BLaER1 treated with 17β-estradiol and CSF1 and Interleukin-3, amounts not matched to agents 10 nM and 100 nM (cell line): ENCODE measurements around the gene EEFSEC.

ENCODE experiments used
- H3K27ac ChIP-seq, 11 experiments: shearing (Covaris generic); formaldehyde crosslinking; 2 replicates each; pipeline ENCODE4 v1.8.1; 2022
- H3K27me3 ChIP-seq, 11 experiments: shearing (Covaris generic); formaldehyde crosslinking; 2 replicates each; pipeline ENCODE4 v1.8.1; 2022
- H3K36me3 ChIP-seq, 11 experiments: shearing (Covaris generic); formaldehyde crosslinking; 2 replicates each; pipeline ENCODE4 v1.8.1; 2022
- H3K4me1 ChIP-seq, 10 experiments: shearing (Covaris generic); formaldehyde crosslinking; 2 replicates each; pipeline ENCODE4 v1.8.1; 2022
- H3K4me2 ChIP-seq, 11 experiments: shearing (Covaris generic); formaldehyde crosslinking; 2 replicates each; pipeline ENCODE4 v1.8.1; 2022
- H3K4me3 ChIP-seq, 10 experiments: shearing (Covaris generic); formaldehyde crosslinking; 2 replicates each; pipeline ENCODE4 v1.8.1; 2022
- H3K9ac ChIP-seq, 11 experiments: shearing (Covaris generic); formaldehyde crosslinking; 2 replicates each; pipeline ENCODE4 v1.8.1; 2022
- H3K9me3 ChIP-seq, 11 experiments: shearing (Covaris generic); formaldehyde crosslinking; replicated peaks in 1 of 11; 2 replicates each; pipeline ENCODE4 v1.8.1; 2022
- H4K20me1 ChIP-seq, 11 experiments: shearing (Covaris generic); formaldehyde crosslinking; 2 replicates each; pipeline ENCODE4 v1.8.1; 2022
- Cebpa-rat ChIP-seq, 11 experiments: shearing (Covaris generic); IDR thresholded peaks; 2 replicates each; pipeline ENCODE4 v1.8.1; 2022

The EEFSEC gene

DNA sequence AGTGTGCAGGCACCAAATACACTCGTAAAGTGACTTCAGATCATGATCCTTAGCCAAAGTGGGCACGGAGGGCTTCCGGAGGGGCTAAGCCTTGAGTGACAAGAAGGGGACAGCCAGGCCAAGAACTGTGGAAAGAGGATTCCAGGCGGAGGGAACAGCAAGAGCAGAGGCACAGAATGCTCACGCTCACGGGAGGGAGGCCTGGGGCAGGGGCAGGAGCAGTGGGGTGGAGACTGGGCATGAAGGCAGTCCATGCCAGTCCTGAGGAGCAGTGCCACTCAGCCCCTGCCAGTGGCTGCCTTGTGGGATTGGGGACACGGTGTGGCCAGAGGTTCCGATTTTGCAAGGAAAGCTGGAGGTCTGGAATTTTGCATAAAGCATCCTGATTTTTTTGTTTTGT, 277.4 kb downstream of the EEFSEC start:
- no peak overlapping the region for H3K4me2 ChIP-seq
- H4K20me1 ChIP-seq, result peaks cover 0 to 63% (median 7%) of the 10 kb centered on the region in 11 experiments; a peak in 10 of 22 replicates
- H3K9ac ChIP-seq, result no peak overlapping the region
- peaks cover 58 to 91% (median 75%) of the 10 kb centered on the region in 11 experiments for H3K27me3 ChIP-seq
- H3K4me1 ChIP-seq, result peaks cover 0 to 5% (median 0%) of the 10 kb centered on the region in 10 experiments; a peak in 6 of 20 replicates
- H3K36me3 ChIP-seq, result no peaks in the 10 kb centered on the region
- TF ChIP-seq Cebpa-rat (IDR thresholded peaks at IDR 0.05), result no peak
- no peak overlapping the region for H3K4me3 ChIP-seq
- no peak overlapping the region for H3K27ac ChIP-seq
- no peaks in the 10 kb centered on the region for H3K9me3 ChIP-seq

DNA sequence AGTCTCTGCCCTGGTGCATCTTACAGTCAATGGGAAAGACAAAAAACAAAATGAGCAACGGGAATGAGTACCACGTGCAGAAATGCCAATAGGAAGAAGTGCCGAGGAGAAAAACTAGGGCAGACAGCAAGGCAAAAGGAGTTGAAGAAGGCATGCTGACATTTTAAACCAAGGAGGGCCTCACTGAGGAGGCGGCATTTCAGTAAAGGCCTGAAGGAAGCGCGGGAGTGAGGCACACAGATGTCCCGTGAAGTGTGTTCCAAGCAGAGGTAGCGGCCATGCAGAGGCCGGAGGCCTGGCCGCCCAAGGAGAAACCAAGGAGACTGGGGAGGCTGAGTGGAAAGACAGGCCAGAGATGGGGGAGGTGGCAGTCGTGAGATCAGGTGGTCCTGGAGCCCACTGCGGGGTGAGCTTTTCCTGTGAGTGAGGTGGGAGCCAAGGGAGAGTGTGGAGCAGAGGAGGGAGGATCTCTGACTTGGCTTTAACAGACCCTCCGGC, 278.6 kb downstream of the EEFSEC start:
- Histone ChIP-seq H3K9ac (no peak overlapping the region), H4K20me1 (peaks cover 0 to 59% (median 7%) of the 10 kb centered on the region in 11 experiments; a peak in 10 of 22 replicates), H3K4me1 (peaks cover 0 to 5% (median 0%) of the 10 kb centered on the region in 10 experiments; a peak in 5 of 20 replicates), H3K4me2 (no peak overlapping the region), H3K27me3 (peaks cover 53 to 88% (median 71%) of the 10 kb centered on the region in 11 experiments), H3K4me3 (no peak overlapping the region), H3K36me3 (no peaks in the 10 kb centered on the region), H3K9me3 (no peaks in the 10 kb centered on the region), H3K27ac (no peak overlapping the region)
- no peak for TF ChIP-seq Cebpa-rat (IDR thresholded peaks at IDR 0.05)

DNA sequence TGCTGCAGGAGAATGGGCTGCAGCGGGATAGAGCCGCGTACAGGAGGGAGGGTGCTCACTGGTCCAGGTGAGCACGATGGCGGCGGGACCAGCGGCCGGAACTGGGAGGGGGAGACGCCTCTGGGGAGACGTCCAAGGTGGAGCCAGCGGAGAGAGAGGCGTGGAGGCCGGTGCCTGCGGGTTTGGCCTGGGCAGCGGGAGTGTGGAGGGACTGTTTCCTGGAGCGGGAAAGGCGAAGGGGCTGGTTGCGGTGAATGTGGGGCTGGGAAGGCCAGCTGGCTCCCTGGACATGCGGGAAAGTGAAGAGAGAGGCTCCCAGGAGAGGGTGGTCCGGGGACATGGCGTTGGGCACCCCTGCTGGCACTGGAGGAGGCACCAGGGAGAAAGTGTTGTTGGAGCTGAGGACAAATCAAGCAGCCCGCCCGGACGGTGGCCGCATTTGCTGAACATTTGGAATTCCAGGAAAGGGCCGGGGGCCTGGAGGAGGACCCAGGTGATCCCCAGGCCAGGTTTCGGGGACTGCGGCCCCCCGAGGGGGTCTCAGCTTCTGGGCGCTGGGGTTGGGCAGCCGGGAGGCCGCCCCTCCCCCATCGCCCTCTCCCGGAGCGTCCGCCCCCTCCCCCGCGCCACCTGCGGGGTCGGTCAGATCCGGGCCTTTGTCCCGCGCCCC, 279.2 kb downstream of the EEFSEC start:
- H3K4me1 ChIP-seq, result peaks cover 0 to 5% (median 0%) of the 10 kb centered on the region in 10 experiments; a peak in 5 of 20 replicates
- H3K27ac ChIP-seq, result no peak overlapping the region
- no peaks in the 10 kb centered on the region for H3K36me3 ChIP-seq
- peak overlapping the region in 5 of 11 experiments; percentile 35 to 66 (median 56); a peak in 4 of 22 replicates for H3K4me2 ChIP-seq
- no peaks in the 10 kb centered on the region for H3K9me3 ChIP-seq
- peaks cover 49 to 82% (median 65%) of the 10 kb centered on the region in 11 experiments for H3K27me3 ChIP-seq
- H3K4me3 ChIP-seq, result peak overlapping the region in 1 of 10 experiments; percentile 26; a peak in 1 of 20 replicates
- no peak for TF ChIP-seq Cebpa-rat (IDR thresholded peaks at IDR 0.05)
- peaks cover 0 to 59% (median 5%) of the 10 kb centered on the region in 11 experiments; a peak in 10 of 22 replicates for H4K20me1 ChIP-seq
- H3K9ac ChIP-seq, result no peak overlapping the region

DNA sequence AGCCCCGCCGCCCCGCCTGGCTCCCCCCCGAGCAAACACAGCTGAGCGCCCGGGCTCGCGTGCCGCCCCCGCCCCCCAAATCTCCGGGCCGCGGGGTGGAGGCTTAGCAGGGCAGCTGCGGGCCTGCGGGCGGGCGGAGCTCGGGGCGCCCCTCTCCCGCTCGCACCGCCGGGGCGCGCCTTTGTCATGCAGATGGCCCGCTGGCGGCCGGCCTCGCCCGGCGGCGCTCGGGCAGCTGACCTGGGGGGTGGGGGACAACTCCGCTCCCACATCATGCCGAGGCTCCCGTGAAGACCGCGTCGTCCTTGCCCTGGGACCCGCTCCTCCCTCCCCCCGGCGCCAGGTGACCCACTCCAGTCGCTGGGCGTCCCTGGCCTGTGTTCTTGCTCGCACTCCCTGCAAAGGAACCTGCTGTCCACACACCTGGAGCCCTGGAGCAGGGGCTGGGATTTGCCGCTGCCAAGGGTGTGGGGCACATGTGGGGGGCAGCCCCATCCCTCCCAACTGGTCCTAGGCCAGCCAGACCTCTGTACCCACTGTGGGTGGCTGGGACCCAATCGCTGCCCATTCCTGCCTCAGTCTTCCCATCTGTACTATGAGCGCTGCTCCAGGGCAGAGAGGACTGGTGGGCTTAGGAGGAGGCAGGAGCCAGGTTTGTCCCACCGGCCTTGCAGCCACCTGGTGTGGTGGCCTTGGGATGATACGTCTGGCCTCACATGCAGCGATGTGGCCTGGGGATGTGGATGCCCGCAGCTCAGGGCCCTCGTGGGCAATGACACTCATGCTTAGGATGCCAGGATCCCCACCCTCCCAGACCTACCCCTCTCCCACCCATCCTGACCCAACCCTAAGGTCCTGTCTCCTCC, 279.9 kb downstream of the EEFSEC start:
- H3K9ac ChIP-seq, result 0 out of 22 replicates have a peak overlapping the region, but pooled peaks of 1 of the 11 experiments have one; percentile 29
- peak overlapping the region; percentile 35 to 66 (median 56); a peak in 18 of 22 replicates for H3K4me2 ChIP-seq
- H3K4me1 ChIP-seq, result peaks cover 0 to 5% (median 0%) of the 10 kb centered on the region in 10 experiments; a peak in 5 of 20 replicates
- no peaks in the 10 kb centered on the region for H3K9me3 ChIP-seq
- peak overlapping the region in 5 of 10 experiments; percentile 21 to 41 (median 38); a peak in 5 of 20 replicates for H3K4me3 ChIP-seq
- no peak overlapping the region for H3K27ac ChIP-seq
- no peaks in the 10 kb centered on the region for H3K36me3 ChIP-seq
- no peak for TF ChIP-seq Cebpa-rat (IDR thresholded peaks at IDR 0.05)
- H4K20me1 ChIP-seq, result peaks cover 0 to 54% (median 5%) of the 10 kb centered on the region in 11 experiments; a peak in 10 of 22 replicates
- H3K27me3 ChIP-seq, result peaks cover 49 to 74% (median 60%) of the 10 kb centered on the region in 11 experiments

DNA sequence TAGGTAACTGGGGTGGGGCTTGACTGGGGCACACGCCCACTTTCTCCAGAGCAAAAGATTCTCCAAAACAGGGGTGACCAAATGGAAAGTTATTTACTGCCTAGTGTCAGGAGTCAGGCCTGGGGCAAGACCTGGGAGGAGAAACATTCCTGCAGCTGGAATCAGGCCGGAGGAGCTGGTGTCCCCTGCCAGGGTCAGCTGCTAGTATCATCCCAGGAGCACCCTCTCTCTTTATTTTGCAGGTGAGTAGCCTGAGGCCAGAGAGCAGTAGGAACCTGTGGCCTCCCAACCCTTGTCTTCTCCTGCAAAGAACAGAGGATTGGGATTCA, 280.5 kb downstream of the EEFSEC start:
- no peaks in the 10 kb centered on the region for H3K36me3 ChIP-seq
- peaks cover 0 to 52% (median 5%) of the 10 kb centered on the region in 11 experiments; a peak in 10 of 22 replicates for H4K20me1 ChIP-seq
- TF ChIP-seq Cebpa-rat (IDR thresholded peaks at IDR 0.05), result no peak

DNA sequence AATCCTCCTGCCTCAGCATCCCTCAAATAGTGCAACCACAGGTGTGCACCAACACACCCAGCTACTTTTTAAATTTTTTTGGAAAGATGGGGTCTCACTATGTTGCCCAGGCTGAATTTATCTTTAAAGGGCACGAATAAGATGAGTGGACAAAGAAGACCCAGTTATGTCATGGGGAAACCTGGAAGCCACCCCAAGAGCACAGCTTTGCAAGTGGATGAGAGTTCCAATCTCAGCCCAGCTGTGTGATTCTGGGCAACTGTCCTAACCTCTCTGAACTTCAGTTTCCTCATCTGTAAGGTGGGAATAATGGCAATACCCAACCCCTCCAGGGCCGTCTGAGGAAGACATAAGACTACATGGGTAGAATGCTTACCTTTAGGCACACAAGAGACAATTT, 281.2 kb downstream of the EEFSEC start:
- Histone ChIP-seq H3K27ac (no peak overlapping the region), H3K36me3 (no peaks in the 10 kb centered on the region), H3K9ac (no peak overlapping the region), H3K4me3 (no peak overlapping the region), H3K9me3 (no peaks in the 10 kb centered on the region), H3K27me3 (peaks cover 49 to 67% (median 60%) of the 10 kb centered on the region in 11 experiments), H3K4me1 (peaks cover 0 to 5% (median 0%) of the 10 kb centered on the region in 10 experiments; a peak in 5 of 20 replicates), H3K4me2 (no peak overlapping the region), H4K20me1 (peaks cover 0 to 54% (median 5%) of the 10 kb centered on the region in 11 experiments; a peak in 11 of 22 replicates)
- no peak for TF ChIP-seq Cebpa-rat (IDR thresholded peaks at IDR 0.05)

More for the DNA sequence above, 280.5 kb downstream of the EEFSEC start:
- Histone ChIP-seq H3K9ac (no peak overlapping the region), H3K4me3 (no peak overlapping the region), H3K4me2 (no peak overlapping the region), H3K4me1 (peaks cover 0 to 5% (median 0%) of the 10 kb centered on the region in 10 experiments; a peak in 5 of 20 replicates), H3K9me3 (no peaks in the 10 kb centered on the region), H3K27me3 (peaks cover 49 to 68% (median 60%) of the 10 kb centered on the region in 11 experiments), H3K27ac (no peak overlapping the region)

DNA sequence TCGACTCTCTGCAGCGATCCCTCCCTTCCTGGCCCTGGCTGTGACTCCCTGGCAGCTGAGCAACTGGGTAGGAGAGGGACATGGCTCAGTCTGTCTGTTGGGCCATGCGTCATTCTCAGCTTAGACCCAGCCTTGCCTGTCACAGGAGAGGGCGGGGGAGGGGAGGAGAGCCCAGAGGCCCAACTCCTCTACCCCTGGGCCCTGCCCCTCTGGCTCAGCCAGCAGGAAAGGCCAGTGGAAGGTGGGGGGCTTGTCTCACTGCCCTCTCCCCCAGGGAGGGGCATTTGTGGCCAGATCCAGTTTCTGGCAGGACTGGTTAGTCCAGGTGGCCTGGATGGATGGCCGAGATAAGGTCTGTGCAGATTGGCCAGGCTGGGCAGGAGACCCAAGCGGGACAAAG, 281.8 kb downstream of the EEFSEC start:
- no peak overlapping the region for H3K4me3 ChIP-seq
- H3K27ac ChIP-seq, result no peak overlapping the region
- peaks cover 0 to 50% (median 5%) of the 10 kb centered on the region in 11 experiments; a peak in 11 of 22 replicates for H4K20me1 ChIP-seq
- no peak for TF ChIP-seq Cebpa-rat (IDR thresholded peaks at IDR 0.05)
- no peaks in the 10 kb centered on the region for H3K36me3 ChIP-seq
- H3K27me3 ChIP-seq, result peaks cover 49 to 63% (median 57%) of the 10 kb centered on the region in 11 experiments
- H3K9me3 ChIP-seq, result no peaks in the 10 kb centered on the region
- no peak overlapping the region for H3K4me2 ChIP-seq
- peaks cover 0 to 5% (median 0%) of the 10 kb centered on the region in 10 experiments; a peak in 5 of 20 replicates for H3K4me1 ChIP-seq
- no peak overlapping the region for H3K9ac ChIP-seq

DNA sequence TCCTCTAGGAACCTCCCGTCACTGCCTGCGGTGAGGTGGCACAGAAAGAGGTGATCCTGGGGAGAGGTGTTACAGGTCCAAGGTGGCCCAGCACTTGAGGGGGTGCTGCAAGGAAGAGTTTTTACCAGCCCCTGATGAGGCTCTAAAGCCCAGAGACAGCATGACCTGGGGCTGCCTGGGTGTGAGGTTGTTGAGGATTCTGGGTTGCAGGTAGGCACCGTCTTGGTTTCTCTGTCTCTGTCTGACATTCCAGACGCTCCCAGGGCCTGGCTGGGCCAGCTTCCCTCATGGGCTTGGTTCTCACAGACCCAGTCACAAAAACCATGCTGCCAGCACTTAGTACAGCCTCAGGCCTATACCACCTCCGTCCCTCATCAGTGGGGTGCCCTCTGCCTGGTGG, 282.3 kb downstream of the EEFSEC start:
- H4K20me1 ChIP-seq, result peaks cover 0 to 45% (median 5%) of the 10 kb centered on the region in 11 experiments; a peak in 11 of 22 replicates
- no peak overlapping the region for H3K9ac ChIP-seq
- no peak overlapping the region for H3K27ac ChIP-seq
- no peaks in the 10 kb centered on the region for H3K9me3 ChIP-seq
- H3K4me3 ChIP-seq, result no peak overlapping the region
- H3K4me1 ChIP-seq, result peaks cover 0 to 5% (median 0%) of the 10 kb centered on the region in 10 experiments; a peak in 5 of 20 replicates
- peaks cover 44 to 58% (median 52%) of the 10 kb centered on the region in 11 experiments for H3K27me3 ChIP-seq
- no peak for TF ChIP-seq Cebpa-rat (IDR thresholded peaks at IDR 0.05)
- H3K36me3 ChIP-seq, result no peaks in the 10 kb centered on the region
- no peak overlapping the region for H3K4me2 ChIP-seq
